Retinal pigment epithelial cell (primary cell): ENCODE data around the gene COL1A1.
A peak's percentile ranks its signal among the peaks of the same experiment; 100 is the strongest.

ENCODE experiments used
- DNase-seq: peaks from one replicate; pipeline ENCODE4 v3.0.0-alpha.2; 2010; ENCODE audit warnings: low read depth
- H3K4me3 ChIP-seq: 2 replicates; pipeline ENCODE4 v1.5.1; 2011; ENCODE audit warnings: mild to moderate bottlenecking, low read length, control low read depth, moderate library complexity
- TF ChIP-seq, protein P1 (sequence below): conservative IDR thresholded peaks from 2 replicates; pipeline ENCODE4 v1.5.1; 2011; ENCODE audit warnings: low read depth, low read length, control low read depth, inconsistent platforms

The COL1A1 gene

DNA sequence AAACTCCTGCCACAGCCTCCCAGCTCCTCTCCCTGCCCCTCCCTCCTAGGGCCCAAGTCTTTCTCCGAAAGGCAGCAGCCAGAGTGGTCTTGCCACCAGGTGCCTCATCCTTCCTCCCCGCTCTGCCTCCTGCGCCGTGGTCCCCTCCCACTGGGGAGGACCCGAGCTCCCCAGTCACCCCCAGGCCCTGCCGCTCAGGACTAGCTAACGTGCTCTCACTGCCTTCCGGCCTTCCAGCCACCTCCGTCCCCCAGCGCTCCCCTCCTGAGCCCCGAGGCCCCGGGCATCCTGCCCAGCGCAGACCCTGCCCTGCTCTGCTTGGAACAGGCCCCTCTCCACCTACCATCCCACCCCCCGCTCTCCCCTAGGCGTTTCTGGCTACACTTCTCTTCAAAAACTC is 19.4 kb upstream of the COL1A1 start:
- TF ChIP-seq, protein P1, sequence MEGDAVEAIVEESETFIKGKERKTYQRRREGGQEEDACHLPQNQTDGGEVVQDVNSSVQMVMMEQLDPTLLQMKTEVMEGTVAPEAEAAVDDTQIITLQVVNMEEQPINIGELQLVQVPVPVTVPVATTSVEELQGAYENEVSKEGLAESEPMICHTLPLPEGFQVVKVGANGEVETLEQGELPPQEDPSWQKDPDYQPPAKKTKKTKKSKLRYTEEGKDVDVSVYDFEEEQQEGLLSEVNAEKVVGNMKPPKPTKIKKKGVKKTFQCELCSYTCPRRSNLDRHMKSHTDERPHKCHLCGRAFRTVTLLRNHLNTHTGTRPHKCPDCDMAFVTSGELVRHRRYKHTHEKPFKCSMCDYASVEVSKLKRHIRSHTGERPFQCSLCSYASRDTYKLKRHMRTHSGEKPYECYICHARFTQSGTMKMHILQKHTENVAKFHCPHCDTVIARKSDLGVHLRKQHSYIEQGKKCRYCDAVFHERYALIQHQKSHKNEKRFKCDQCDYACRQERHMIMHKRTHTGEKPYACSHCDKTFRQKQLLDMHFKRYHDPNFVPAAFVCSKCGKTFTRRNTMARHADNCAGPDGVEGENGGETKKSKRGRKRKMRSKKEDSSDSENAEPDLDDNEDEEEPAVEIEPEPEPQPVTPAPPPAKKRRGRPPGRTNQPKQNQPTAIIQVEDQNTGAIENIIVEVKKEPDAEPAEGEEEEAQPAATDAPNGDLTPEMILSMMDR = no peak
- H3K4me3 ChIP-seq = no peak overlapping the region

DNA sequence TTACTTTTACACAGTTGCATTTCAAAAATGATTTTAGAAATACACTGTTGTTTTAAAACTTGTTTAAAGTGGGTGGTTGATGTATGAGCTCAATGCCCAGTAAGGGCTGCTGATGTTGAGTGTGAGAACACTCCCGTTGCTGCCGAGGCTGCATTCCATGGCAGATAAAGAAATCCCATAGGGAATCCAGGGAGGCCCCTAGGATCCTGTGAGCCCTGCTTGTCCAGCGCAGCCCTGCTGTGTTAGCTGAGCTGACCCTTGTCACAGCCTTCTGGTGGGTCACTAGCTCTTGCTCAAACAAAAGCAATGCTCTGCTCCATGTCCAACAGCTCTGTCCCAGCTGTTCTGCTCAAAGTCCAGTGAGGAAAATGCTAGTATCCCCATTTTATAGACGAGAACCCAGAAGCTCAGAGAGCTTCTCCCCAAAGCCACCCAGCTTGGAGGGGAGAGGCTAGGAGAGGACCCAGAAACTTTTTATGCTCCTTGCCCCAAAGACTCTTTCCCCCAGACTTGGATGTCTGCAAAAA is 18.6 kb upstream of the COL1A1 start:
- peak; percentile 60 for DNase-seq
- TF ChIP-seq, protein P1 = no peak
- no peak overlapping the region for H3K4me3 ChIP-seq

More for the DNA sequence above, 19.4 kb upstream of the COL1A1 start:
- DNase-seq = no peak

DNA sequence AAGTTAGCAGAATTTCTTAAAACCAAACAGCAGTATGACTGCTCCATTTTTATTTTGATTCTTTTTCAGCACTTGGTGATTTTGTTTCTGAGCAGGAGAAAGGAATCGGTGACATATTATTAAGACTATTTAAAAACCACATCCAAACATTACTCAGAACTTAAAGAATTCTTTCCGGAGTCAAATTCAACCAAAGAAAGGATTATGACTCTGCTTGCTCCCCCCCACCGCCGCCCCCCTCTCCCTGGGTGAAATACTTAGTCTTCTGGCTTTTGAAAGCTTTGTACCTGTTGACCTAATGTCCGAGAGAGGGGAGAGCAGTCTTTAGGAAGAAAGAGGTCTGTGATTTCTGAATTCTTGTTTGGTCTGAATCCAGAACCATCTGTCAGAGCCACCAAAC is 17.9 kb upstream of the COL1A1 start:
- H3K4me3 ChIP-seq = peak overlapping the region; percentile 21
- peak; percentile 49 for DNase-seq
- TF ChIP-seq, protein P1 = no peak

DNA sequence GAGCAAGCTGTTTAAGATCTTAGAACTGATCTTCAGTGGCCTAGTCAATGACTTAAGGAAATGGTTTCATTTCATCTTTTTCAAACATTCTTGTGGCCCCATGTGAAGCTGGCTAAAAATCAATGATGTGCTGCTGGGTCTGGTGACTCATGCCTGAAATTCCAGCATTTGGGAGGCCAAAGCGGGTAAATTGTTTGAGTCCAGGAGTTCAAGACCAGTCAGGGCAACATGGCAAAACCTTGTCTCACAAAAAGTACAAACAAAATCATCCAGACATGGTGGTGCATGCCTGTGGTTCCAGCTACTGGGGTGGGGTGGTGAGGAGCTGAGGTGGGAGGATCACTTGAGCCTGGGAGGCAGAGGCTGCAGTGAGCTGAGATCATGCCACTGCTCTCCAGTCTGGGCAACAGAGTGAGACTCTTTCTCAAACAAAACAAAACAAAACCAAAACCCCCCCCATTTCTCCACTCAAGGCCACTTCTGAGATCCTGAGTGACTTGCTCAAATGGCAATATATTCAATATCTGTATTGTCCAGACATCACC is 17.4 kb upstream of the COL1A1 start:
- TF ChIP-seq, protein P1 = no peak
- DNase-seq = peak; percentile 47
- H3K4me3 ChIP-seq = no peak overlapping the region

GRCh38 chr17:50218071-50218759 is 16.8 kb upstream of the COL1A1 start:
- H3K4me3 ChIP-seq = no peak overlapping the region
- DNase-seq = peak; percentile 31
- TF ChIP-seq, protein P1 = no peak

- no peak for DNase-seq
- no peak overlapping the region for H3K4me3 ChIP-seq
- TF ChIP-seq, protein P1 = no peak
Observed at GRCh38 chr17:50217591-50217990, 16.2 kb upstream of the COL1A1 start.

GRCh38 chr17:50214976-50215760 is 13.7 kb upstream of the COL1A1 start:
- DNase-seq = no peak
- TF ChIP-seq, protein P1 = no peak
- H3K4me3 ChIP-seq = no peak overlapping the region
